ENCODE results near the gene PKNOX2. TPM values are rescaled to one million over a fixed set of nuclear protein-coding genes. Genes with fewer than 3 reads are reported as not detected.

The PKNOX2 gene
- total RNA-seq, 1 donor from 2014 or later, result 6.8 TPM

DNA sequence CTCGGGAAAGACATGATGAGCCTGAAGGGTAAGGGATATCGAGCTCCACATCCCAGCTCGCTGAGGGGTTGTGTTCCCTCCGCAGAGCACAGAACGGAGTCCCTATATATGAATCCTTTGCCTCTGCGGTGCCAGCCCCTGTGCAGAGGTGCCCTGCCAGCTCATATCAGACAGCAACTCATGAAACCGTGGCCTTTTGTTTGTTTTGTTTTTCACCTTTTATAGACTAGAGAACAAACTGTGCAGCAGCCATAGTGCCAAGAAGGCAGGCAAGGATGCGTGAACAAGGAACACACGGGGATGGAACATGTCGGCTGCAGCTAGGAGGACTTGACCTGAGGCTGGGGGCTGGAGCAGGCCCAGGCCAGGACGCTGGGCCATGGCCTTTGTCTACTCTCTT is 109.8 kb downstream of the PKNOX2 start:
- Histone ChIP-seq H3K36me3 (ENCODE audit: control insufficient read depth in 3 of 3, insufficient read depth in 3 of 3, low read length in 3 of 3) (peaks cover 0 to 2% (median 0%) of the 10 kb centered on the region in 3 donors), H3K4me1 (ENCODE audit: control insufficient read depth in 3 of 3, insufficient read depth in 3 of 3, low read length in 3 of 3) (no peaks in the 10 kb centered on the region), H3K27me3 (ENCODE audit: control insufficient read depth in 3 of 3, insufficient read depth in 3 of 3, low read length in 3 of 3) (no peaks in the 10 kb centered on the region), H3K9ac (ENCODE audit: low read depth in 1 of 3, low read length in 3 of 3) (no peak overlapping the region), H3K9me3 (ENCODE audit: control insufficient read depth in 3 of 3, low read length in 3 of 3) (no peaks in the 10 kb centered on the region), H3K27ac (ENCODE audit: low read depth, low read length) (no peak overlapping the region), H3K4me3 (ENCODE audit: low read length in 3 of 3) (no peak overlapping the region)

DNA sequence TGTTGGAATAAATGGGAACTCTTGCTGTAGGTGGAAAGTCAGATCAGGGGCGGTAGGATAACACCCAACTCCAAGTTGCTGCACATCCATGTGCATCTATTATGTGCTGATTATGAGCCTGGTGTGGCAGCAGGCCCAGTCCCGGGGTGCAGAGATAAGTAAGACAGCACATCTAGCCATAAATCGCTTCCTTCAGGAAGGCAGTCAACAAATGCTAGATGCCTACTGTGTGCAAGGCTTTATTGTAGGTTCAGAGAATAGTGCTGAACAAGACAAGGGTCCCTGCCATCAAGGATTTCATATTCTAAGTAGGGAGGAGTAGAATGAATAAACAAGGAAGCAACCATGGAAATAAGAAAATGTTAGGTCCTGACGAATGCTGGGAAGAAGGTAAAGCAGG is 110.2 kb downstream of the PKNOX2 start:
- H3K36me3 ChIP-seq (ENCODE audit: control insufficient read depth in 3 of 3, insufficient read depth in 3 of 3, low read length in 3 of 3), result peaks cover 0 to 2% (median 0%) of the 10 kb centered on the region in 3 donors
- no peaks in the 10 kb centered on the region for H3K4me1 ChIP-seq (ENCODE audit: control insufficient read depth in 3 of 3, insufficient read depth in 3 of 3, low read length in 3 of 3)
- H3K9ac ChIP-seq (ENCODE audit: low read depth in 1 of 3, low read length in 3 of 3), result no peak overlapping the region
- no peak overlapping the region for H3K27ac ChIP-seq (ENCODE audit: low read depth, low read length)
- H3K9me3 ChIP-seq (ENCODE audit: control insufficient read depth in 3 of 3, low read length in 3 of 3), result no peaks in the 10 kb centered on the region
- no peaks in the 10 kb centered on the region for H3K27me3 ChIP-seq (ENCODE audit: control insufficient read depth in 3 of 3, insufficient read depth in 3 of 3, low read length in 3 of 3)
- no peak overlapping the region for H3K4me3 ChIP-seq (ENCODE audit: low read length in 3 of 3)

DNA sequence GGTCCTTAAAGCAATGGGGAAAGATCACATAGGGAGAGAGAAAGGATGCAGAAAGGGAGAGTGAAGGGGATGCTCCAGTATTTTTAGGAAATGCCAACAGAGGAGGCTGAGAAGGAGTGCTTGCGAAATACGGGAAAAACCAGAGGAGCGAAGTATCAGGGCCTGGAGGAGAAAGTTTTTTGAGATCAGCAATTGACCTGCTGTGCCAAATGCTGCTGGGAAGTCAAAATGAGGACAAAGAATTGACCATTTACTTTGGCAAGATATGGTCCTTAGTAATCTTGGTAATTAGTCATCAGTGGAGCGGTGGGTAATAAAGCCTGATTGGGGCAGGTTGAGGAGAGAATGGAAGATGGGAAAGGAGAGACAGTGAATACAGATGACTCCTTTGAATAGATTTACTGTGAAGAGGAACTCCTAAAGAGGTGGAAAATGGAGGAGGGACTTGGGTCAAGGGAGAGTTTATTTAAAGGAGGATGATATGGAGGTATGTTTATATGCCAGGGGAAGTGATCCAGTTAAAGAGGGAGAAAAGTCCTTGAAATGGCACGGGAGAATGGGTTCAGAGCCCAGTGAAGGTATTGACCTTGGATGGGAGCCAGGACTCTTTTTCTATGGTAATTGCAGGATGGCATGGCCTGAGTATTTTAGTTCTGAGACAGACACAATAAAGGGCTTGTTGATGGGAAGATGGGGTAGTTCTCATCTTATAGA is 111.5 kb downstream of the PKNOX2 start:
- Histone ChIP-seq H3K27me3 (ENCODE audit: control insufficient read depth in 3 of 3, insufficient read depth in 3 of 3, low read length in 3 of 3) (no peaks in the 10 kb centered on the region), H3K9me3 (ENCODE audit: control insufficient read depth in 3 of 3, low read length in 3 of 3) (no peaks in the 10 kb centered on the region), H3K27ac (ENCODE audit: low read depth, low read length) (no peak overlapping the region), H3K36me3 (ENCODE audit: control insufficient read depth in 3 of 3, insufficient read depth in 3 of 3, low read length in 3 of 3) (no peaks in the 10 kb centered on the region), H3K9ac (ENCODE audit: low read depth in 1 of 3, low read length in 3 of 3) (no peak overlapping the region), H3K4me1 (ENCODE audit: control insufficient read depth in 3 of 3, insufficient read depth in 3 of 3, low read length in 3 of 3) (peaks cover 0 to 5% (median 4%) of the 10 kb centered on the region in 3 donors), H3K4me3 (ENCODE audit: low read length in 3 of 3) (no peak overlapping the region)

DNA sequence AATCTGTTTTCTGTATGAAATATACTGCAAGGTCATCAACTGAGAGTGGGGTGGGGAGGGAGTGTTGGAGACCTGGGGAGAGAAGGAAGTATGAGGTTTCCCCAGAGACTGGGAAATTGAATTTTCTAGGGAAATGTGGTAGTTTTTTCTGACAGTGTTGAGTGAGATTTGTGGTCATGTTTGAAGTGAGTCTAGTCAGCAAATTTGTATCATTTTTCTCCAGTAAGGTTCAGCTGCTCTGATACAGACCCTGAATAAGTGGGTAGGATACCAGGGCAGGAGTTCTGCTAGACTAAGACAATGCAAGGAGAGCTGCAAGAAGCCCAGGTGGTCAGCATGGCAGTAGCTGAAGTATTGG is 112.0 kb downstream of the PKNOX2 start:
- H3K4me3 ChIP-seq (ENCODE audit: low read length in 3 of 3), result no peak overlapping the region

DNA sequence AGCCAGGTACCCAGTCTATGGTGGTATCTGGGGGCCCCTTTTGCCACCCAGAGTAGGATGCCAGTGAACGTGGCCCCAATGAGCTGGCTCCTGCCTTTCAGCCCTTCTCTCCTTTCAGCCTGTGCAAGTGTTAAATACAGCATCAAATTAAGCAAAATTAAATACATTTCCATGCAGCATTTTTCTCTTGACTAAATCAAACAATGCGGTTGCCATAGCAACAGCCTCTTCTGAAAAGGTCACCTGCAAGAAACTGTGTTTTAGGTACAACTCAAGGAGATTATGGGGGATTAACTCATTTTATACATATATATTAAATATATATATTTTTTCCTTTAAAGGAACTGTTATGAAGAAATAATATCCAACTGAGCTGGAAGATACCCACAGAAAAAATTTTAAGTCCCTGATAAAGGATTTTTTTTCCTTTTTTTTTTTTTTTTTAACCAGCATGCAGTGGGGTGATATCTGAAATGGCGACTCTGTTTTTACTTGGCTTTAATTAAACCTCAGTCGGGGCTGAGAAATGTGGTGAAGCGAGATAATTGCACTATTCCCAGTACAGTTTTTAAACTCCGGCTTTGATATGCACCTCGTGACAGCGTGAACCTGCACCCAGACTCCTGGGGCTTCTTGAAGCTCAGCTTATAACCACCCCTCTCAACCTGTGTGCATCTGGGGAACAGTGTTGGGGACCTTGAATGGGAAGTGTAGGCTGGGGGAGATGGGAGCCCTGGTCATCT is 115.3 kb downstream of the PKNOX2 start:
- no peak overlapping the region for H3K4me3 ChIP-seq (ENCODE audit: low read length in 3 of 3)
- H3K4me1 ChIP-seq (ENCODE audit: control insufficient read depth in 3 of 3, insufficient read depth in 3 of 3, low read length in 3 of 3), result peaks cover 15 to 35% (median 20%) of the 10 kb centered on the region in 3 donors

More for the DNA sequence above, 112.0 kb downstream of the PKNOX2 start:
- H3K9me3 ChIP-seq (ENCODE audit: control insufficient read depth in 3 of 3, low read length in 3 of 3), result no peaks in the 10 kb centered on the region
- no peaks in the 10 kb centered on the region for H3K27me3 ChIP-seq (ENCODE audit: control insufficient read depth in 3 of 3, insufficient read depth in 3 of 3, low read length in 3 of 3)
- H3K4me1 ChIP-seq (ENCODE audit: control insufficient read depth in 3 of 3, insufficient read depth in 3 of 3, low read length in 3 of 3), result peaks cover 0 to 10% (median 4%) of the 10 kb centered on the region in 3 donors
- no peak overlapping the region for H3K9ac ChIP-seq (ENCODE audit: low read depth in 1 of 3, low read length in 3 of 3)
- H3K27ac ChIP-seq (ENCODE audit: low read depth, low read length), result no peak overlapping the region
- H3K36me3 ChIP-seq (ENCODE audit: control insufficient read depth in 3 of 3, insufficient read depth in 3 of 3, low read length in 3 of 3), result no peaks in the 10 kb centered on the region

DNA sequence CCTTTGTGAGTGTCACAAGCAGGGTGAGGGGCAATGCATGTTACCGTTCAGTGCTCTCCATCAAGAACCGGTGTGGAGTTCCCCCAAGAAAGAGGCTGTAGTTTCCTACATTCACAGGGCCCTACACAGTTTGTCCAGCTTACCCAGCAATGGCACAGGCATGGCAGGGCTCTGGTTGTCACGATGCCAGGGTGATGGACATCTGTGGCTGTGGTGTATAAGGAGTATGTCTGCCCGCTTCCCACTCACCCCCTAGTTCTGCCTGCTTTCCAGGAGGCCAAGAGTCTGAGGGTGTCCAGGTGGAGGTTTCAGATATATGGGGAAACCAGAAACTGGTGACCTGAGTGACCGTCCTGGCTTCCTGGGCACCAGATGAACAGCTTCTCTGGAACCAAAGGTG is 116.1 kb downstream of the PKNOX2 start:
- H3K4me3 ChIP-seq (ENCODE audit: low read length in 3 of 3), result no peak overlapping the region
- H3K27ac ChIP-seq (ENCODE audit: low read depth, low read length), result no peak overlapping the region
- H3K36me3 ChIP-seq (ENCODE audit: control insufficient read depth in 3 of 3, insufficient read depth in 3 of 3, low read length in 3 of 3), result no peaks in the 10 kb centered on the region
- no peaks in the 10 kb centered on the region for H3K27me3 ChIP-seq (ENCODE audit: control insufficient read depth in 3 of 3, insufficient read depth in 3 of 3, low read length in 3 of 3)
- peaks cover 15 to 38% (median 21%) of the 10 kb centered on the region in 3 donors for H3K4me1 ChIP-seq (ENCODE audit: control insufficient read depth in 3 of 3, insufficient read depth in 3 of 3, low read length in 3 of 3)
- no peaks in the 10 kb centered on the region for H3K9me3 ChIP-seq (ENCODE audit: control insufficient read depth in 3 of 3, low read length in 3 of 3)
- H3K9ac ChIP-seq (ENCODE audit: low read depth in 1 of 3, low read length in 3 of 3), result no peak overlapping the region

More for the DNA sequence above, 115.3 kb downstream of the PKNOX2 start:
- Histone ChIP-seq H3K27me3 (ENCODE audit: control insufficient read depth in 3 of 3, insufficient read depth in 3 of 3, low read length in 3 of 3) (no peaks in the 10 kb centered on the region), H3K9ac (ENCODE audit: low read depth in 1 of 3, low read length in 3 of 3) (no peak overlapping the region), H3K9me3 (ENCODE audit: control insufficient read depth in 3 of 3, low read length in 3 of 3) (no peaks in the 10 kb centered on the region), H3K27ac (ENCODE audit: low read depth, low read length) (no peak overlapping the region), H3K36me3 (ENCODE audit: control insufficient read depth in 3 of 3, insufficient read depth in 3 of 3, low read length in 3 of 3) (no peaks in the 10 kb centered on the region)

DNA sequence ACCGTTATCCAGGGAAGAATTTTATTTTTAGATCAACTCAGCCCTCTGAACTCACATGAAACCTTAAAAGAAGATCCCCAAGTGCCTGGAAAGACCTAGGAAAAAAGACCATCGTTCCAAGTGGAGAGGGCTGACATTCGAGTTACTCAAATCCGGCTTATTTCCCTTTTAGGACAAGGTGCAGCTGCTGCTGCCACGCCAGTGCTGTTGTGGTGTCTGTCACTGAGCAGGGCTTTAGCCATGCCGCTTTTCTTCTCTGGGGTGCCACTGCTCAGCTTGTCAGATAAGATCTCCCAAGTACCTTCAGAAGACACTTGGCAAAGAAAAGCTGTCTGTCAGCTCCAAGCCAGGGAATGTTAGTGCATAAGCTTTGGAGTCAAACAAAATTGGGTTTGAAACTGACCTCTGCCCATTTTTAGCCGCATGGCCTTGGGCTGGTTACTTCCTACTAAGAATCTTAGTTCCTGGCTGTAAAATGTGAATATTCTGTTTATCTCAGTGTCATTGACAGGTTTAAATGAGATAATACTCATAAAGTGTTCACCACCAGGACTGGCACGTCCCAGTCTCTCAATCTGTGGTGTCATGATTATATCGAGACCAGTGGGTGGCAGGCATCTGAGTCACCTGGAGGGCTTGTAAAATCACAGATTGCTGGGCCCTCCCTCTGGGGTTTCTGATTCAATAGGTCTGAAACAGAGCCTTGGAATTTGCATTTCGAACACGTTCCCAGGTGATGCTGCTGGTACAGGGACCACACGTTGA is 117.5 kb downstream of the PKNOX2 start:
- no peak overlapping the region for H3K27ac ChIP-seq (ENCODE audit: low read depth, low read length)
- no peaks in the 10 kb centered on the region for H3K36me3 ChIP-seq (ENCODE audit: control insufficient read depth in 3 of 3, insufficient read depth in 3 of 3, low read length in 3 of 3)
- H3K9ac ChIP-seq (ENCODE audit: low read depth in 1 of 3, low read length in 3 of 3), result no peak overlapping the region
- H3K4me1 ChIP-seq (ENCODE audit: control insufficient read depth in 3 of 3, insufficient read depth in 3 of 3, low read length in 3 of 3), result peaks cover 18 to 43% (median 22%) of the 10 kb centered on the region in 3 donors
- no peak overlapping the region for H3K4me3 ChIP-seq (ENCODE audit: low read length in 3 of 3)
- no peaks in the 10 kb centered on the region for H3K27me3 ChIP-seq (ENCODE audit: control insufficient read depth in 3 of 3, insufficient read depth in 3 of 3, low read length in 3 of 3)
- H3K9me3 ChIP-seq (ENCODE audit: control insufficient read depth in 3 of 3, low read length in 3 of 3), result no peaks in the 10 kb centered on the region

DNA sequence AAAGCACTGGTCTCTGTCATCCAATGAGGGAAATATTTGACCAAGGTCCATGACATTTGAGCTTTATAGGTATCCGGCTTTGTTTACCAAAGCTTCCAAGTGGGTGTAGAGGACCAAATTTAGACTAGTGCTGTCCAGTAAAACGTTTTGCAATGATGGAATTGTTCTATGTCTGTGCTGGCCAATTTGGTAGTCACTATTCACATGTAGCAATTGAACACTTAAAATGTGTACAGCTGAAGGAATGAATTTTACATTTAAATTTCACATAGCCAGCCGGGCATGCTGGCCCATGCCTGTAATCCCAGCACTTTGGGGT is 118.0 kb downstream of the PKNOX2 start:
- Histone ChIP-seq H3K9me3 (ENCODE audit: control insufficient read depth in 3 of 3, low read length in 3 of 3) (no peaks in the 10 kb centered on the region), H3K4me1 (ENCODE audit: control insufficient read depth in 3 of 3, insufficient read depth in 3 of 3, low read length in 3 of 3) (peaks cover 23 to 49% (median 27%) of the 10 kb centered on the region in 3 donors), H3K36me3 (ENCODE audit: control insufficient read depth in 3 of 3, insufficient read depth in 3 of 3, low read length in 3 of 3) (no peaks in the 10 kb centered on the region), H3K9ac (ENCODE audit: low read depth in 1 of 3, low read length in 3 of 3) (no peak overlapping the region), H3K4me3 (ENCODE audit: low read length in 3 of 3) (no peak overlapping the region), H3K27me3 (ENCODE audit: control insufficient read depth in 3 of 3, insufficient read depth in 3 of 3, low read length in 3 of 3) (no peaks in the 10 kb centered on the region), H3K27ac (ENCODE audit: low read depth, low read length) (no peak overlapping the region)

DNA sequence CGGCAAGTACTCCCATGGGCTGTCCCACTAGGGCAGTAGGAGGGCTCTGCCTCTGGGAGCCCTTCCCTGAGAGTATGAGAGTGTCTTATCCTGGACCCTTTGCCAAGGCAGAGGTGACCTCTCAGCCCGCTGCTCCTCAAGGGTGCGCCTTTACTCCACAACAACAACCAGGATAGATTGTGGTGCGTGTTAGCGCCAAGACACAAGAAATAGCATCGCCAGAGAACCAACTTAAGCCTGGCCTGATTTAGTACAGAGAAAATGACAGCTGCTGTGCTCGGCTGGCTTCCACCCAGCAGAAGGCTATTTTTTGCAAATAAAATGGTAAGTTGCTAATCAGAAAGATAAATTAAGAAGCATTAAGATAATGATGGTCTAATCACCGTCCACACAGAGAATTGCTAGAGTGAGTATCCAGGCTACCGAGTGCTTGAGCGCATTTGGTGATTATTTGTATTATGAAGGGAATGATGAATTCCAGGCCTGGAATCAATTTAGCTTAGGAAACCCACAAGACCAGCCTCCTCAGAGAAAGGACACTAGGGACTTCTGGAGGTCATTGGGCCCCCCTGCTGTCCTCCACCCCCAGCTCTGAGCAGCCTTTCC is 119.8 kb downstream of the PKNOX2 start:
- H3K9me3 ChIP-seq (ENCODE audit: control insufficient read depth in 3 of 3, low read length in 3 of 3), result no peaks in the 10 kb centered on the region
- H3K27me3 ChIP-seq (ENCODE audit: control insufficient read depth in 3 of 3, insufficient read depth in 3 of 3, low read length in 3 of 3), result no peaks in the 10 kb centered on the region
- no peak overlapping the region for H3K4me3 ChIP-seq (ENCODE audit: low read length in 3 of 3)
- H3K36me3 ChIP-seq (ENCODE audit: control insufficient read depth in 3 of 3, insufficient read depth in 3 of 3, low read length in 3 of 3), result no peaks in the 10 kb centered on the region
- H3K4me1 ChIP-seq (ENCODE audit: control insufficient read depth in 3 of 3, insufficient read depth in 3 of 3, low read length in 3 of 3), result peaks cover 29 to 51% (median 30%) of the 10 kb centered on the region in 3 donors
- H3K27ac ChIP-seq (ENCODE audit: low read depth, low read length), result peak overlapping the region; percentile 16
- H3K9ac ChIP-seq (ENCODE audit: low read depth in 1 of 3, low read length in 3 of 3), result peak overlapping the region in 1 of 3 donors; percentile 3

Data from skeletal muscle tissue (tissue), 4 donors.